Testis (tissue), 2 donors: ENCODE measurements around the gene EBF4.

Experiments used
- CTCF ChIP-seq, 3 experiments: fragments of 450-650 bp in 2 of 3; fragments of 200-600 bp in 1 of 3; sonication (generic) in 1 of 3; IDR thresholded peaks; one replicate each; pipeline ENCODE4 v1.5.1; 2016 to 2019; ENCODE audit warnings: antibody characterized with exemption in 3 of 3, mild to moderate bottlenecking in 2 of 3, moderate library complexity in 1 of 3
- POLR2A ChIP-seq: fragments of 450-650 bp; IDR thresholded peaks from one replicate; pipeline ENCODE4 v1.6.1; 2017; ENCODE audit warnings: antibody characterized with exemption, mild to moderate bottlenecking, moderate library complexity

GRCh38 chr20:2703716-2704475 is 11.3 kb downstream of the EBF4 start:
- TF ChIP-seq CTCF (IDR thresholded peaks at IDR 0.05) (no peak), POLR2A (no peak)
